ENCODE data around the gene DHDH.

DHDH gene

DNA sequence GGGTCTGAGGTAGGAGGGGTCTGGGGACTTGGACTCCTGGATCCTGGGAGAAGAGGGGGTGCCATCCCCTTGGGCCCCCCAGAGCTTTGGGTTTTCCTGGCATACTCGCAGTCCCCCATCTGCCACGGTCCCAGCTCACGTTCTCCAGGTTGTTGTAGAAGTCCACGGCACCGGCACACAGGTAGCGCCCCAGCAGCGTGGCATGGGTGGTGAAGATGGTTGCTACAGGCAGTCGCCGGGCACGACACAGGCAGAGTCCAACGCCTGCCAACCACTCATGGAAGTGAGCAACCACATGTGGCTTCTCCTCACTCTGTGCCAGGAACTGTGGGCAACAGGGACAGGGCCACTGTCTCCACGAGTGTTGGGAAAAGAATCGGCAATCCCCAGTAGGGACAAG lies 52.2 kb downstream of the DHDH start:
- Histone ChIP-seq H3K9me3 (ENCODE audit: control insufficient read depth, low read length) (no peaks in the 10 kb centered on the region), H3K27ac (ENCODE audit: low read depth, low read length, severe bottlenecking) (no peak overlapping the region), H3K36me3 (ENCODE audit: control insufficient read depth, insufficient read depth, low read length) (peaks cover 85% of the 10 kb centered on the region), H3K4me1 (ENCODE audit: control insufficient read depth, insufficient read depth, low read length, poor library complexity, severe bottlenecking) (no peaks in the 10 kb centered on the region), H3K4me3 (ENCODE audit: extremely low read depth, insufficient read depth, low read length, poor library complexity, severe bottlenecking) (no peak overlapping the region)
- 97% methylated on average over 13 of the region's 13 CpGs for WGBS, 2 experiments (ENCODE audit: insufficient coverage in 2 of 2)

GRCh38 chr19:48986211-48986610 lies 52.7 kb downstream of the DHDH start:
- 97 to 100% methylated on average over 1 to 3 of the region's 3 CpGs for WGBS, 2 experiments (ENCODE audit: insufficient coverage in 2 of 2)

DNA sequence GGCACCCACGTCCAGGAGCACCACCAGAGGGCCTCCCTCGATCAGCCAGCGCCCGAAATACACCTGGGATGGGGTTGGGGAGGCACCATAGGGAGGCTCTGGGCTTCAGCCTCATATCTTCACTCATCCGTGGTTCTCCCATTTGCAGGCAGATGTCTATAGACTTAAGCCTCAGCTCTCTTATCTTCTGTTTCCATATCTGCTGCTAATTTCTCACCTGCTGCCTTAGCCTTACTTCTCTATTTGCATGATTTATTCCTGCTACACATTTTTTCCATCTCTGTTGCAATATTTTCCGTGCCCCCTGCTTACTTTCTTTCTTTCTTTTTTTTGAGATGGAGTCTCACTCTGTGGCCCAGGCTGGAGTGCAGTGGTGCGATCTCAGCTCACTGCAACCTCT lies 53.8 kb downstream of the DHDH start:
- Histone ChIP-seq H3K27ac (ENCODE audit: low read depth, low read length, severe bottlenecking) (no peak overlapping the region), H3K36me3 (ENCODE audit: control insufficient read depth, insufficient read depth, low read length) (peaks cover 78% of the 10 kb centered on the region), H3K9me3 (ENCODE audit: control insufficient read depth, low read length) (no peaks in the 10 kb centered on the region), H3K4me3 (ENCODE audit: extremely low read depth, insufficient read depth, low read length, poor library complexity, severe bottlenecking) (no peak overlapping the region), H3K4me1 (ENCODE audit: control insufficient read depth, insufficient read depth, low read length, poor library complexity, severe bottlenecking) (peaks cover 9% of the 10 kb centered on the region)
- 93 to 96% methylated on average over 7 of the region's 7 CpGs for WGBS, 2 experiments (ENCODE audit: insufficient coverage in 2 of 2)

More at GRCh38 chr19:48986211-48986610, 52.7 kb downstream of the DHDH start:
- Histone ChIP-seq H3K4me1 (ENCODE audit: control insufficient read depth, insufficient read depth, low read length, poor library complexity, severe bottlenecking) (no peaks in the 10 kb centered on the region), H3K9me3 (ENCODE audit: control insufficient read depth, low read length) (no peaks in the 10 kb centered on the region), H3K36me3 (ENCODE audit: control insufficient read depth, insufficient read depth, low read length) (peaks cover 88% of the 10 kb centered on the region), H3K27ac (ENCODE audit: low read depth, low read length, severe bottlenecking) (no peak overlapping the region), H3K4me3 (ENCODE audit: extremely low read depth, insufficient read depth, low read length, poor library complexity, severe bottlenecking) (no peak overlapping the region)

GRCh38 chr19:48988286-48988685 lies 54.8 kb downstream of the DHDH start:
- 97 to 99% methylated on average over 4 to 5 of the region's 7 CpGs for WGBS, 2 experiments (ENCODE audit: insufficient coverage in 2 of 2)
- no peak overlapping the region for H3K4me3 ChIP-seq (ENCODE audit: extremely low read depth, insufficient read depth, low read length, poor library complexity, severe bottlenecking)
- H3K4me1 ChIP-seq (ENCODE audit: control insufficient read depth, insufficient read depth, low read length, poor library complexity, severe bottlenecking): peaks cover 9% of the 10 kb centered on the region
- no peaks in the 10 kb centered on the region for H3K9me3 ChIP-seq (ENCODE audit: control insufficient read depth, low read length)
- peaks cover 68% of the 10 kb centered on the region for H3K36me3 ChIP-seq (ENCODE audit: control insufficient read depth, insufficient read depth, low read length)
- H3K27ac ChIP-seq (ENCODE audit: low read depth, low read length, severe bottlenecking): no peak overlapping the region

DNA sequence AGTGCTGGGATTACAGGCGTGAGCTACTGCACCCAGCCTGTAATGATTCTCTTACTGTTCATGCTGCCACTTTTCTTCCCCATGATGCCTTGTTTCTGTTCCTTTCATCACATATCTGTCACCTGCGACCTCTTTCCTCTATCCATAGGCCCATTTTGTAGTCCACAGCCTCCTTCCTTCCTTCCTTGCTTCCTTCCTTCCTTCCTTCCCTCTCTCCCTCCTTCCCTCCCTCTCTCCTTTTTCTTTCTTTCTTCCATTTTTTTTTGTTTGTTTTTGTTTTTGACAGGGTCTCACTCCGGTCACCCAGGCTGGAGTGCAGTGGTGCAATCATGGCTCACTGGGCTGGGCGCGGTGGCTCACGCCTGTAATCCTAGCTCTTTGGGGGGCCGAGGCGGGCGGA lies 55.4 kb downstream of the DHDH start:
- no peak overlapping the region for H3K4me3 ChIP-seq (ENCODE audit: extremely low read depth, insufficient read depth, low read length, poor library complexity, severe bottlenecking)
- 97 to 98% methylated on average over 4 to 9 of the region's 9 CpGs for WGBS, 2 experiments (ENCODE audit: insufficient coverage in 2 of 2)
- H3K9me3 ChIP-seq (ENCODE audit: control insufficient read depth, low read length): no peaks in the 10 kb centered on the region
- no peak overlapping the region for H3K27ac ChIP-seq (ENCODE audit: low read depth, low read length, severe bottlenecking)
- H3K4me1 ChIP-seq (ENCODE audit: control insufficient read depth, insufficient read depth, low read length, poor library complexity, severe bottlenecking): peaks cover 9% of the 10 kb centered on the region
- peaks cover 62% of the 10 kb centered on the region for H3K36me3 ChIP-seq (ENCODE audit: control insufficient read depth, insufficient read depth, low read length)

DNA sequence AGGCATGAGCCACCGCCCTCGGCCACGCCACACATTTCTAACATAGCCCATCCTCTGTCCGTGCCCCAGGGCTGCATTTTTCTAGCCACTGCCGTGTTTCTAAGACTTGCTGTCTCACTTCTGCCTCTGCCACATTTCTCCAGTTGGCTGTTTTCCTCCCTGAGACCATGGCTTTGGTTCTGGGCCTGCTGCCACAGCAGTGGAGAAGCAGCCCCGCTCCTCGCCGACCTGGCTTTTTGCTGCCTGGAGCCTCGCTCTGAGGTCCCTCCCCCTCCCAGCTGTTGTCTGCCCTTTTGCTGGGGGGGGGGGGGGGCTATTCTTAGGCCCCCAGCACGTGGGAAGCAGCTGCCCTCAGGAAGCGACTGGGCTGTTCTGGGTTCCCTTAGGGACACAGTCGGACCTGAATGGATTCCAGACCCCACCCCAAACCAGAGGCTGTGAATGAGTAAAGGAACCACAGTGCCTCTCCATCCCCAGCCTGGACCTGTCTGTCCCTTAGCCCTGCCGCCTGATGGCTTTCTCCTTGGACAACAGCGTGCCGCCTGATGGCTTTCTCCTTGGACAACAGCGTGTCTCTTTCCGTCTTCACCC lies 56.3 kb downstream of the DHDH start:
- H3K36me3 ChIP-seq (ENCODE audit: control insufficient read depth, insufficient read depth, low read length): peaks cover 56% of the 10 kb centered on the region
- 95 to 97% methylated on average over 12 of the region's 17 CpGs for WGBS, 2 experiments (ENCODE audit: insufficient coverage in 2 of 2)
- no peak overlapping the region for H3K27ac ChIP-seq (ENCODE audit: low read depth, low read length, severe bottlenecking)
- no peak overlapping the region for H3K4me3 ChIP-seq (ENCODE audit: extremely low read depth, insufficient read depth, low read length, poor library complexity, severe bottlenecking)
- no peaks in the 10 kb centered on the region for H3K9me3 ChIP-seq (ENCODE audit: control insufficient read depth, low read length)
- peaks cover 14% of the 10 kb centered on the region for H3K4me1 ChIP-seq (ENCODE audit: control insufficient read depth, insufficient read depth, low read length, poor library complexity, severe bottlenecking)

DNA sequence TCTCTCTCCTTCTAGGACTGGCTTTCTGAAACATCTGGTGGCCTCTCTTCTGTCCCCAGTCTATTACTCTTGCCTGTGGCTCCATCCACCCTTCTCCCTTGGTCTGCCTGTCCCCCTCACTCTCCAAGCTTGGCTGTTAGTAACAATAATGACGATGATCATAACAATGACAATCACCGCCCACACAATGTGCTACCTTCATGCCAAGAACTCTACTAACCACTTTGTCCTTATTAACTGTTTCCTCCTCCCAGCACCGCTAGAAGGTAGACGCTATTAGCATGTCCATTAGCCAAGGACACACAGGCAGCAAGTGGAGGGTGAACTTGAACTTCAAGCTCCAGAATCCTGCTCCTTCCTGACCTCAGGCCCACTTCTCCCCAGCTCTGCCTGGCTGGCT lies 56.9 kb downstream of the DHDH start:
- no peaks in the 10 kb centered on the region for H3K9me3 ChIP-seq (ENCODE audit: control insufficient read depth, low read length)
- 89 to 96% methylated on average over 4 of the region's 4 CpGs for WGBS, 2 experiments (ENCODE audit: insufficient coverage in 2 of 2)
- peaks cover 50% of the 10 kb centered on the region for H3K36me3 ChIP-seq (ENCODE audit: control insufficient read depth, insufficient read depth, low read length)
- no peak overlapping the region for H3K27ac ChIP-seq (ENCODE audit: low read depth, low read length, severe bottlenecking)
- no peak overlapping the region for H3K4me3 ChIP-seq (ENCODE audit: extremely low read depth, insufficient read depth, low read length, poor library complexity, severe bottlenecking)
- H3K4me1 ChIP-seq (ENCODE audit: control insufficient read depth, insufficient read depth, low read length, poor library complexity, severe bottlenecking): peaks cover 16% of the 10 kb centered on the region

DNA sequence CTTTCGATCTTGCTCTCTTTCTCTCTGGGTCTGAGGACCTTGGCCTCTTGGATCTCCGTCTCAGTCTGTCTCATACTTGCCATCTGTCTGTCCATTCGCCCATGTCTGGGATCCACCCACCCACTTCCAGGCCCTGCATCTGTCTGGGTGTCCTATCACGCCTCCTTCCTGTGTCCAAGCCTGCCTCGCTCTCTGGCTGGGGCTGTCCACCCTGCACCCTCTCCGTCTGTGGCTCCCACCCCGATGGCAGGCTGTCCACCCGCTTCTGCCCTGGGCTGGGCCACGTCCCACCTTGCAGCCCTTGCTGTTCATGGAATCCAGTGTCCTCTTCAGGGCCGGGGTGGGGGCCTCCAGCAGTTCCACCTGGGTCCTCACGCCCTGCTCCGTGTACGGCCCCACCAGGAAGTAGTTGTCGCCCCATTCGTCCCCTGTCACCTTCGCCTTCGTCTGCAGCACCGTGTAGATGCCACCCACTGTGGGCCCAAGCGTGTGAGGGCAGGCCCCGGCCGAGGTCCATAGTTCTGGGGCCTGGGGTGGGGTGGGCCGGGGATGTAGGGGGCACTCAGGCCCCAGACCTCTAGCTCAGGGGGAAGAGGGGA lies 57.6 kb downstream of the DHDH start:
- peaks cover 16% of the 10 kb centered on the region for H3K4me1 ChIP-seq (ENCODE audit: control insufficient read depth, insufficient read depth, low read length, poor library complexity, severe bottlenecking)
- no peak overlapping the region for H3K27ac ChIP-seq (ENCODE audit: low read depth, low read length, severe bottlenecking)
- H3K36me3 ChIP-seq (ENCODE audit: control insufficient read depth, insufficient read depth, low read length): peaks cover 43% of the 10 kb centered on the region
- 94 to 97% methylated on average over 20 to 22 of the region's 22 CpGs for WGBS, 2 experiments (ENCODE audit: insufficient coverage in 2 of 2)
- H3K9me3 ChIP-seq (ENCODE audit: control insufficient read depth, low read length): no peaks in the 10 kb centered on the region
- peak overlapping the region; percentile 98 for H3K4me3 ChIP-seq (ENCODE audit: extremely low read depth, insufficient read depth, low read length, poor library complexity, severe bottlenecking)

- 23 to 38% methylated on average over 5 to 7 of the region's 8 CpGs for WGBS, 2 experiments (ENCODE audit: insufficient coverage in 2 of 2)
- H3K4me3 ChIP-seq (ENCODE audit: extremely low read depth, insufficient read depth, low read length, poor library complexity, severe bottlenecking): peak overlapping the region; percentile 98
- peak overlapping the region; percentile 5 for H3K27ac ChIP-seq (ENCODE audit: low read depth, low read length, severe bottlenecking)
- peaks cover 16% of the 10 kb centered on the region for H3K4me1 ChIP-seq (ENCODE audit: control insufficient read depth, insufficient read depth, low read length, poor library complexity, severe bottlenecking)
- H3K36me3 ChIP-seq (ENCODE audit: control insufficient read depth, insufficient read depth, low read length): peaks cover 34% of the 10 kb centered on the region
- no peaks in the 10 kb centered on the region for H3K9me3 ChIP-seq (ENCODE audit: control insufficient read depth, low read length)
Observed at GRCh38 chr19:48991873-48992580, 58.5 kb downstream of the DHDH start.

- H3K9me3 ChIP-seq (ENCODE audit: control insufficient read depth, low read length): no peaks in the 10 kb centered on the region
- H3K4me3 ChIP-seq (ENCODE audit: extremely low read depth, insufficient read depth, low read length, poor library complexity, severe bottlenecking): peak overlapping the region; percentile 98
- peaks cover 16% of the 10 kb centered on the region for H3K4me1 ChIP-seq (ENCODE audit: control insufficient read depth, insufficient read depth, low read length, poor library complexity, severe bottlenecking)
- peak overlapping the region; percentile 65 for H3K27ac ChIP-seq (ENCODE audit: low read depth, low read length, severe bottlenecking)
- H3K36me3 ChIP-seq (ENCODE audit: control insufficient read depth, insufficient read depth, low read length): peaks cover 31% of the 10 kb centered on the region
- WGBS, 2 experiments (ENCODE audit: insufficient coverage in 2 of 2): 1 to 2% methylated on average over 18 to 20 of the region's 20 CpGs
Observed at GRCh38 chr19:48992581-48993174, 59.2 kb downstream of the DHDH start.

Measured in mesodermal cell (in vitro differentiated cells).